ENCODE measurements around the gene TAF15.

TAF15 gene

DNA sequence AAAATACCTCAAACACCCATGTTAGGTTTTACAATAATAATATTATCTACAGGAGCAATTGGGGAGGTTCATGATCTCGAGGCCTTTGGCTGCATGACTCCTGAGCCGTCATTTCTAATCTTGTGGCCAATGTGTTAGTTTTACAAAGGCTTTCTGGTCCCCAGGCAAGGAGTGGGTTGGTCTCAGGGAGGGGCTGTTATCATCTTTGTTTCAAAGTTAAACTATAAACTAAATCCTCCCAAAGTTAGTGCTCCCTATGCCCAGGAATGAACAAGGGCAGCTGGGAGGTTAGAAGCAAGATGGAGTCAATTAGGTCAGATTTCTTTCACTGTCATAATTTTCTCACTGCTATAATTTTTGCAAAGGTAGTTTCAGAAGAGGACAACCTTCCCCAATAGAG, 80.0 kb downstream of the TAF15 start:
- TF ChIP-seq CTCF (IDR thresholded peaks at IDR 0.05; ENCODE audit: borderline replicate concordance, control extremely low read depth, extremely low read depth, insufficient read depth, missing control alignments): no peak
- no peak for DNase-seq (ENCODE audit: low spot score)
- in situ Hi-C loops (cut with MboI; ENCODE audit: low sequenced_read_pairs, unreplicated experiment): no loop called here

DNA sequence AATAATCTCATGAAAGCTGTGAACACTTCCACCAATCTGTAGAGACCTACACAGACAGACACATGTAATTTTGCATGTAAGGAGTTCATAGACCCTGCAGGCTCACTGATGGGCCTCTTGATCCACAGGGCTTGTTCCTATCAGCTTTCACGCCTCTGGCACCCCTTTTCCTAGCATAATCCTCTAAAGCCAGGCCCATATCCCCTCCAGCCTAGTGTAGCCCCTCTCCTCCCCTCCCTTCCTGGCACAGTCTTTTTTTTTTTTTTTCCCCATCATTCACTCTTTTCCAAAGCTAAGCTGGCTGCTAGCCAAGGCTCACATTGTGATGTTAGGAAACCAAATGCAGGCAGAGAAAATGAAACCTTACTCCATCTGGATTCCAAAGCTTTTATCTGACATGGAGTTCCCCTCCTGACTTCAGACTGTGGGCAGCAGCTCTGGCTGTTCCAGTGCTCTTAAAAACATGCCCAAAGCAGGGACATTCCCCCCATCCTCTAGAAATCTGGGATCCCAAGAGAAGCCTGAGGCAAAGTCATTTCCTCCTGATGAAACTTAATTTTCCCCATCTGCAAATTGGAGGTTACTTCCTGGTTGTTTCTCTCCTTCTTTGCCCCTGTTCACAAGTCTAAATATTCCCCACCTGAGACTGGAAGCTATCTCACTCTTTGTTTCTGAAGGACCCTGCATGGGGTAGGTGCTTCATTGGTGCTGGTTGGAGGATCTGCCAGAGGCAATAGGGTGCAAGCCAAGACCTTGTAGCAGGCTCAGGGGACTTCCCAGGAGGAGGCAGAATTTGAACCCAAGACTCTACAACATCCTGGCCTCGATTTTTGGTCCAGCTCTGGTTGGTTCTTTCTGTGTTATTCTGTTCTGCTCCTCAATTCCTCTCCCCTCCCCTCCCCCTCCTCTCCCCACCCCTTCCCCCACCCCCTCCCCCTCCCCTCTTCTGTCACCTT, 80.8 kb downstream of the TAF15 start:
- TF ChIP-seq CTCF (IDR thresholded peaks at IDR 0.05; ENCODE audit: borderline replicate concordance, control extremely low read depth, extremely low read depth, insufficient read depth, missing control alignments): no peak
- in situ Hi-C loops (cut with MboI; ENCODE audit: low sequenced_read_pairs, unreplicated experiment): no loop called here
- no peak for DNase-seq (ENCODE audit: low spot score)

GRCh38 chr17:35890774-35891155, 81.5 kb downstream of the TAF15 start:
- peak; percentile 55 for DNase-seq (ENCODE audit: low spot score)
- in situ Hi-C loops (cut with MboI; ENCODE audit: low sequenced_read_pairs, unreplicated experiment): no loop called here
- TF ChIP-seq CTCF (IDR thresholded peaks at IDR 0.05; ENCODE audit: borderline replicate concordance, control extremely low read depth, extremely low read depth, insufficient read depth, missing control alignments): no peak

- no peak for TF ChIP-seq CTCF (IDR thresholded peaks at IDR 0.05; ENCODE audit: borderline replicate concordance, control extremely low read depth, extremely low read depth, insufficient read depth, missing control alignments)
- in situ Hi-C loops (cut with MboI; ENCODE audit: low sequenced_read_pairs, unreplicated experiment): no loop called here
- no peak for DNase-seq (ENCODE audit: low spot score)
These were observed 82.0 kb downstream of the TAF15 start for GRCh38 chr17:35891269-35891668.

DNA sequence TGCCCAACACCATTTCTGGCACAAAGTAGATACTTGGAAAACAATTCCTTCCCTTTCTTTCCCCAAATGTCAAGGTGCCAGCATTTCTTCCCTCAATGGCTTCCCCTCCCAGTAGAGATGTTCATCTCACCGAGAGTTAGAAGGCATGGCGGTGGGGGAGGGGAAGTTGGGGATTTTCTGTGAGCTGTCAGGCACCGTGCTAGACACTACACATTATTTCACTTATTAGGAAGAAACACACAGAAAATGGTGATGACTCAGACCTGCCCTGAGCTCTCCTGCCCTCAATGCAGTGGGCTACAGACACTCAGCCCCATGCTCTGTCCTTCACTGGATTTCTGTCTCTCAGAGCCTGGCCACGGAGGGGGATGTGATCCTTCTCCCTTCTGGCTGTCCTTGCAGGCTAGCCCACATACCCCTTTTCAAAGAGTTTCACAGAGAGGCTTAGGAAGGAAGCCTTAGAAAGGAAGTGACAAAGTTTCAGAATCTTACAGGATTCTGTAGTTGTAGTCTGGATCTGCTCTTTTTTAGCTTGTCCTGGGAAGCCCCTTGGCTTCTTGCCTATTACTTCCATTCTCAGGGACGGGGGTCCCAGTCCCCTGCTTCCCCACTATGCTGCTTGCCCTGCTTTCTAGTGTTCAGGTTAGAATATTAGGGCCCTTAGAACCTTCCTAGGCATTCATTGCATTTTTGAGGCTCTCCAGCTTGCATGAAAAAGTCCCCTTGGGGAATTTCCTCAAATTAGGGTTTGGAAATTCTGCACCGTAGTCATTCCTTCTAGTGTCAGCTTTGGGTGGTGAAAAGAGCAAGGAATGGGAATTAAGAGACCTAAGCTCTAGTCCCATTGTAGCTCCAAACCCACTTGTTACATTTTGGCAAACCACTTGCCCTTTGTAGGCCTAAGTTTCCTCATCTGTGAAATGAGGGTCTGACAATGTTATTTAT, 83.1 kb downstream of the TAF15 start:
- TF ChIP-seq CTCF (IDR thresholded peaks at IDR 0.05; ENCODE audit: borderline replicate concordance, control extremely low read depth, extremely low read depth, insufficient read depth, missing control alignments): no peak
- in situ Hi-C loops (cut with MboI; ENCODE audit: low sequenced_read_pairs, unreplicated experiment): no loop called here
- peak; percentile 58 for DNase-seq (ENCODE audit: low spot score)

DNA sequence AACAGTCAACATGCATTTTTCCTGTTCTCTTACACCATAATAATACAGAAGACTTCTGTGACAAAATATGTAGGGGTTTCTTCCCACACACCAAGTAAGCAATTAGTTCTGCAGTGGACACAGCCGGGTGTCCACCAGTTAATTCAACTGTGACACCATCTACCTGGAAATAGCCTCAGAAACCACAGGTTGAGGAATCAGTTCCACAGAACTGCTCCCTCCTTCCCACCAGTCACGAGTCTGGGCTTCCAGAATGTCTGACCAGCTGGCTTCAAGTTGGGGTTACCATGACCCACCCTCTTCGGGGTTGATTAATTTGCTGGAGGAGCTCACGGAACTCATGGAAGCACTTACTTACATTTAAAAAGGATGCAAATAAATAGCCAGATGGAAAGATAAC, 84.5 kb downstream of the TAF15 start:
- no peak for DNase-seq (ENCODE audit: low spot score)
- in situ Hi-C loops (cut with MboI; ENCODE audit: low sequenced_read_pairs, unreplicated experiment): no loop called here
- no peak for TF ChIP-seq CTCF (IDR thresholded peaks at IDR 0.05; ENCODE audit: borderline replicate concordance, control extremely low read depth, extremely low read depth, insufficient read depth, missing control alignments)
